Type B pancreatic cell (in vitro differentiated cells): ENCODE data around the gene DNPEP. TPM values are rescaled to one million over a fixed set of nuclear protein-coding genes. Genes with fewer than 3 reads are reported as not detected.
"Not testable (repeated sequence)": the region's sequence is repeated elsewhere in the genome, so short reads cannot be mapped to it uniquely, and the experiment has no call there.

Source experiments
- DNase-seq: peaks from one replicate; pipeline ENCODE4 v3.0.0; 2021; ENCODE audit warnings: mixed read lengths; ENCODE audit not compliant: unreplicated experiment; ENCODE audit errors: extremely low spot score
- H3K27ac Mint-ChIP-seq: 2 replicates; pipeline ENCODE4 v1.8.0; 2021; ENCODE audit warnings: mild to moderate bottlenecking, mixed read lengths
- H3K27me3 Mint-ChIP-seq: 2 replicates; pipeline ENCODE4 v1.8.0; 2021; ENCODE audit warnings: mixed read lengths
- H3K36me3 Mint-ChIP-seq: 2 replicates; pipeline ENCODE4 v1.8.0; 2021; ENCODE audit warnings: mixed read lengths
- H3K4me1 Mint-ChIP-seq: one replicate; pipeline ENCODE4 v1.8.0; 2021; ENCODE audit warnings: mixed read lengths; ENCODE audit not compliant: unreplicated experiment
- H3K4me3 Mint-ChIP-seq: 2 replicates; pipeline ENCODE4 v1.8.0; 2021; ENCODE audit warnings: mild to moderate bottlenecking, mixed read lengths
- H3K9me3 Mint-ChIP-seq: 2 replicates; pipeline ENCODE4 v1.8.0; 2021; ENCODE audit warnings: mixed read lengths
- CTCF ChIP-seq: fragments of 200-600 bp; sonication (generic); conservative IDR thresholded peaks from 2 replicates; pipeline ENCODE4 v1.5.0; 2021; ENCODE audit warnings: antibody characterized with exemption, mild to moderate bottlenecking
- total RNA-seq: library from RNA; stranded (reverse); gene quantifications from 2 replicates; pipeline ENCODE4 v1.2.1, GENCODE V29; 2021; ENCODE audit warnings: low replicate concordance

Gene DNPEP
- total RNA-seq, 1 donor from 2014 or later, result 54.1 TPM

GRCh38 chr2:219395609-219396008 is 7.9 kb upstream of the DNPEP start:
- TF ChIP-seq CTCF, result no peak
- no peaks in the 10 kb centered on the region for H3K36me3 Mint-ChIP-seq
- H3K4me3 Mint-ChIP-seq, result no peak overlapping the region
- H3K27ac Mint-ChIP-seq, result no peak overlapping the region
- no peak for DNase-seq
- H3K27me3 Mint-ChIP-seq, result no peaks in the 10 kb centered on the region
- no peaks in the 10 kb centered on the region for H3K9me3 Mint-ChIP-seq
- peaks cover 21% of the 10 kb centered on the region for H3K4me1 Mint-ChIP-seq

GRCh38 chr2:219395056-219395455 is 7.3 kb upstream of the DNPEP start:
- peaks cover 17% of the 10 kb centered on the region for H3K4me1 Mint-ChIP-seq
- H3K27me3 Mint-ChIP-seq, H3K4me3 Mint-ChIP-seq, DNase-seq, H3K27ac Mint-ChIP-seq, H3K9me3 Mint-ChIP-seq, H3K36me3 Mint-ChIP-seq: not testable (repeated sequence)

- TF ChIP-seq CTCF, result no peak
- Mint-ChIP-seq H3K36me3 (no peaks in the 10 kb centered on the region), H3K4me1 (peaks cover 5% of the 10 kb centered on the region), H3K27me3 (no peaks in the 10 kb centered on the region), H3K27ac (no peak overlapping the region), H3K4me3 (no peak overlapping the region), H3K9me3 (no peaks in the 10 kb centered on the region)
- no peak for DNase-seq
Observed at GRCh38 chr2:219392754-219393153, 5.0 kb upstream of the DNPEP start.

GRCh38 chr2:219388907-219389156 is 1.1 kb upstream of the DNPEP start:
- no peaks in the 10 kb centered on the region for H3K9me3 Mint-ChIP-seq

GRCh38 chr2:219388121-219388906 is 602 bp upstream of the DNPEP start:
- peaks cover 7% of the 10 kb centered on the region for H3K4me1 Mint-ChIP-seq
- H3K27ac Mint-ChIP-seq, result peak overlapping the region; percentile 87
- no peaks in the 10 kb centered on the region for H3K27me3 Mint-ChIP-seq
- H3K4me3 Mint-ChIP-seq, result peak overlapping the region; percentile 86
- DNase-seq, result peak; percentile 99
- peak; percentile 75 for TF ChIP-seq CTCF
- H3K36me3 Mint-ChIP-seq, result peaks cover 9% of the 10 kb centered on the region
- no peaks in the 10 kb centered on the region for H3K9me3 Mint-ChIP-seq

More at GRCh38 chr2:219388907-219389156, 1.1 kb upstream of the DNPEP start:
- H3K4me3 Mint-ChIP-seq, result peak overlapping the region; percentile 86
- peaks cover 7% of the 10 kb centered on the region for H3K4me1 Mint-ChIP-seq
- DNase-seq, result no peak
- peaks cover 4% of the 10 kb centered on the region for H3K36me3 Mint-ChIP-seq
- no peak for TF ChIP-seq CTCF
- H3K27me3 Mint-ChIP-seq, result no peaks in the 10 kb centered on the region
- H3K27ac Mint-ChIP-seq, result peak overlapping the region; percentile 87

- H3K27me3 Mint-ChIP-seq, result no peaks in the 10 kb centered on the region
- peak overlapping the region; percentile 91 for H3K27ac Mint-ChIP-seq
- peaks cover 15% of the 10 kb centered on the region for H3K4me1 Mint-ChIP-seq
- H3K9me3 Mint-ChIP-seq, result no peaks in the 10 kb centered on the region
- TF ChIP-seq CTCF, result no peak
- no peak for DNase-seq
- peaks cover 10% of the 10 kb centered on the region for H3K36me3 Mint-ChIP-seq
- peak overlapping the region; percentile 95 for H3K4me3 Mint-ChIP-seq
Observed at GRCh38 chr2:219386532-219387280, 1.0 kb downstream of the DNPEP start.
